GM12872 (cell line): ENCODE measurements around the gene TET2.

ENCODE experiments used
- TF ChIP-seq, protein P1 (sequence below): IDR thresholded peaks from 3 replicates; pipeline ENCODE4 v1.5.1; 2011; ENCODE audit warnings: low read depth, mild to moderate bottlenecking, low read length, moderate library complexity; ENCODE audit not compliant: insufficient read depth

Gene TET2

DNA sequence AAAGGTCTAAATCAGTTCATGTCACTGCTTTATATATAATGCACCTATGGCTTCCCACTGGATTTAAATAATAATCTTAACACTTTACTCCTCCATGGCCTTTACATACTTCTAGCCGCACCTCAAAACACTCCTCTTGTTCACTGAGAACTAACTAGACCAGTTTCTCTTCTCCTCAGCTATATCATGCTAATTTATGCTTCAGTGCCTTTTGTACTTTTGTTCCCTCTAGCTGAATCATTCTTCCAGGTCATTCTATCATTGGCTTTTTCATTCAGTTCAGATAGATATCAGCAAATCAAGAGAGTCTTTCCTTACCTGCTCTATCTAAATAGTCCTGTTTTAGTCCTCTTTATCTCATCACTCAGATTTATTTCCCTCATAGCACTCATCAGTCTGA, 64.2 kb downstream of the TET2 start:
- TF ChIP-seq, protein P1, sequence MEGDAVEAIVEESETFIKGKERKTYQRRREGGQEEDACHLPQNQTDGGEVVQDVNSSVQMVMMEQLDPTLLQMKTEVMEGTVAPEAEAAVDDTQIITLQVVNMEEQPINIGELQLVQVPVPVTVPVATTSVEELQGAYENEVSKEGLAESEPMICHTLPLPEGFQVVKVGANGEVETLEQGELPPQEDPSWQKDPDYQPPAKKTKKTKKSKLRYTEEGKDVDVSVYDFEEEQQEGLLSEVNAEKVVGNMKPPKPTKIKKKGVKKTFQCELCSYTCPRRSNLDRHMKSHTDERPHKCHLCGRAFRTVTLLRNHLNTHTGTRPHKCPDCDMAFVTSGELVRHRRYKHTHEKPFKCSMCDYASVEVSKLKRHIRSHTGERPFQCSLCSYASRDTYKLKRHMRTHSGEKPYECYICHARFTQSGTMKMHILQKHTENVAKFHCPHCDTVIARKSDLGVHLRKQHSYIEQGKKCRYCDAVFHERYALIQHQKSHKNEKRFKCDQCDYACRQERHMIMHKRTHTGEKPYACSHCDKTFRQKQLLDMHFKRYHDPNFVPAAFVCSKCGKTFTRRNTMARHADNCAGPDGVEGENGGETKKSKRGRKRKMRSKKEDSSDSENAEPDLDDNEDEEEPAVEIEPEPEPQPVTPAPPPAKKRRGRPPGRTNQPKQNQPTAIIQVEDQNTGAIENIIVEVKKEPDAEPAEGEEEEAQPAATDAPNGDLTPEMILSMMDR: no peak

DNA sequence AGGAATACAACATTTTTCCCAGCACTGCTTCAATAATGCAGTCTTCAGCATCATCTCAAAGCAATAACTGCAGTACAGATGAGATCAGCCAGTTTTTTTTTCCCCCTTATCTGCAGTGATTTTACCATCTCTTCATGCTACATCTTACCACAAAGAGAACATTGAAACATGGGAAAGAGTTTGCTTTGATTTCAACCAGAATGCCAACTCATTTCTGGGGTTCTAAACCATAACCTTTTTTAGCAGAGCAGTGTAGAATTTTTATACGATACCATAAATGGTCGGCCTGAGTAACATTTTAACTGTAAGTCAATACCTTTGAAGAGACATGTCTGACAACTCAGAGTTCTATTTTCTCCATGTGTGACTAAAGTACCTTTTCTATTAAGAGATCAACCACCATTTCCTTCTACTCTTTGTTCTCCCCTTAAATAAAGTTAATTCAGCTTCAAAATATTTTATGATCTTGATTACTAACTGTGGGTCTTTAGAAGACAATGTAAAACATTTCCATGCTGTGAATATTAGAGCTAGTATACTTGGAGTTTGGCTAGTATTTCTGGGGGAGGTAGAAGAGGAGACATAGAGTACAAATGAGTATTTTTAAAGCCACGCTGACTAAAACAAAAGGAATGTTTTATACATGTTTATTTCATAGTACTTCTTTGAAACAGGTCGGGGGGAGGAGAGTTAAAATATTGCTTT, 69.1 kb downstream of the TET2 start:
- TF ChIP-seq, protein P1: no peak

- TF ChIP-seq, protein P1: no peak
Measured at GRCh38 chr4:105225500-105225899, 78.8 kb downstream of the TET2 start.

DNA sequence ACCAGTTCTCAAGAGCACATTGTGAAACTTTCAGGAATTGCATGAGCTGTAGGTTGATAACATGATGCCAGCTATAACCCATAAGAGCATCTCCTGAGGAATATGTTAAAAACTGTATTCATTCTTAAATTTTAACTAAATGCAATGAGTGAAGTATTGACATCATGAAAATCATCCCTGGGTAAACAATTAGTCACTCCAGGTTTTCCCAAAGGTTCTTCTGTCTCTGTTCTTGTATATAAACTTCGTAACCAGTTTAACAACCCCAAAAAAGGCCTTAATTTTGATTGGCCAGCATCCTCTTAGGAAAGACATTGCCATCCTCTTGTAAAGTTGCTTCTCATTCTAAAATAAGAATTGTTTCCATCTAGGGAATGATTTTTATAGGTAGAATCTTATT, 80.4 kb downstream of the TET2 start:
- TF ChIP-seq, protein P1: no peak

GRCh38 chr4:105230287-105230686, 83.6 kb downstream of the TET2 start:
- TF ChIP-seq, protein P1: no peak

- TF ChIP-seq, protein P1: no peak
Measured at GRCh38 chr4:105232374-105232773, 85.7 kb downstream of the TET2 start.

GRCh38 chr4:105234582-105234981, 87.9 kb downstream of the TET2 start:
- TF ChIP-seq, protein P1: no peak
